Vagina (tissue), 2 donors: ENCODE measurements around the gene PPP4C.

Experiments used
- CTCF ChIP-seq, 3 experiments: fragments of 450-650 bp in 2 of 3; fragments of 200-600 bp in 1 of 3; sonication (generic) in 1 of 3; IDR thresholded peaks; one replicate each; pipeline ENCODE4 v1.5.1; 2017 to 2019; ENCODE audit warnings: antibody characterized with exemption in 3 of 3, mild to moderate bottlenecking in 2 of 3, moderate library complexity in 2 of 3
- POLR2A ChIP-seq, 2 donors: fragments of 450-650 bp; IDR thresholded peaks; one replicate each; pipeline ENCODE4 v1.6.1; 2017; ENCODE audit warnings: antibody characterized with exemption in 2 of 2, mild to moderate bottlenecking in 2 of 2, moderate library complexity in 2 of 2

- TF ChIP-seq CTCF (IDR thresholded peaks at IDR 0.05) (no peak), POLR2A (IDR thresholded peaks at IDR 0.05) (no peak)
Observed at GRCh38 chr16:30082545-30083090, 6.8 kb downstream of the PPP4C start.
